GM06990 (cell line): Measurements from ENCODE around the gene MAP1S.

ENCODE experiments used
- DNase-seq: peaks from one replicate; pipeline ENCODE4 v3.0.0-alpha.2; 2011; ENCODE audit not compliant: insufficient read length; ENCODE audit errors: extremely low read depth
- H3K27me3 ChIP-seq: replicated peaks from 2 replicates; pipeline ENCODE4 v1.6.0; 2011; ENCODE audit warnings: low read length; ENCODE audit not compliant: control insufficient read depth, insufficient read depth
- H3K36me3 ChIP-seq: 2 replicates; pipeline ENCODE4 v1.5.1; 2011; ENCODE audit warnings: low read length; ENCODE audit not compliant: control insufficient read depth, insufficient read depth
- H3K4me3 ChIP-seq: replicated peaks from 2 replicates; pipeline ENCODE4 v1.5.1; 2011; ENCODE audit warnings: low read depth, mild to moderate bottlenecking, control low read depth, low read length
- TF ChIP-seq, protein P1 (sequence below): IDR thresholded peaks from 2 replicates; pipeline ENCODE4 v1.5.1; 2011; ENCODE audit warnings: low read length, control low read depth, mild to moderate bottlenecking, inconsistent platforms; ENCODE audit not compliant: insufficient read depth, poor library complexity, severe bottlenecking

The MAP1S gene

GRCh38 chr19:17686592-17687024, 32.7 kb upstream of the MAP1S start:
- DNase-seq: no peak
- no peak overlapping the region for H3K4me3 ChIP-seq
- H3K27me3 ChIP-seq: no peaks in the 10 kb centered on the region; the same call in none of the 2 replicates
- TF ChIP-seq, protein P1, sequence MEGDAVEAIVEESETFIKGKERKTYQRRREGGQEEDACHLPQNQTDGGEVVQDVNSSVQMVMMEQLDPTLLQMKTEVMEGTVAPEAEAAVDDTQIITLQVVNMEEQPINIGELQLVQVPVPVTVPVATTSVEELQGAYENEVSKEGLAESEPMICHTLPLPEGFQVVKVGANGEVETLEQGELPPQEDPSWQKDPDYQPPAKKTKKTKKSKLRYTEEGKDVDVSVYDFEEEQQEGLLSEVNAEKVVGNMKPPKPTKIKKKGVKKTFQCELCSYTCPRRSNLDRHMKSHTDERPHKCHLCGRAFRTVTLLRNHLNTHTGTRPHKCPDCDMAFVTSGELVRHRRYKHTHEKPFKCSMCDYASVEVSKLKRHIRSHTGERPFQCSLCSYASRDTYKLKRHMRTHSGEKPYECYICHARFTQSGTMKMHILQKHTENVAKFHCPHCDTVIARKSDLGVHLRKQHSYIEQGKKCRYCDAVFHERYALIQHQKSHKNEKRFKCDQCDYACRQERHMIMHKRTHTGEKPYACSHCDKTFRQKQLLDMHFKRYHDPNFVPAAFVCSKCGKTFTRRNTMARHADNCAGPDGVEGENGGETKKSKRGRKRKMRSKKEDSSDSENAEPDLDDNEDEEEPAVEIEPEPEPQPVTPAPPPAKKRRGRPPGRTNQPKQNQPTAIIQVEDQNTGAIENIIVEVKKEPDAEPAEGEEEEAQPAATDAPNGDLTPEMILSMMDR: no peak
- no peaks in the 10 kb centered on the region for H3K36me3 ChIP-seq

DNA sequence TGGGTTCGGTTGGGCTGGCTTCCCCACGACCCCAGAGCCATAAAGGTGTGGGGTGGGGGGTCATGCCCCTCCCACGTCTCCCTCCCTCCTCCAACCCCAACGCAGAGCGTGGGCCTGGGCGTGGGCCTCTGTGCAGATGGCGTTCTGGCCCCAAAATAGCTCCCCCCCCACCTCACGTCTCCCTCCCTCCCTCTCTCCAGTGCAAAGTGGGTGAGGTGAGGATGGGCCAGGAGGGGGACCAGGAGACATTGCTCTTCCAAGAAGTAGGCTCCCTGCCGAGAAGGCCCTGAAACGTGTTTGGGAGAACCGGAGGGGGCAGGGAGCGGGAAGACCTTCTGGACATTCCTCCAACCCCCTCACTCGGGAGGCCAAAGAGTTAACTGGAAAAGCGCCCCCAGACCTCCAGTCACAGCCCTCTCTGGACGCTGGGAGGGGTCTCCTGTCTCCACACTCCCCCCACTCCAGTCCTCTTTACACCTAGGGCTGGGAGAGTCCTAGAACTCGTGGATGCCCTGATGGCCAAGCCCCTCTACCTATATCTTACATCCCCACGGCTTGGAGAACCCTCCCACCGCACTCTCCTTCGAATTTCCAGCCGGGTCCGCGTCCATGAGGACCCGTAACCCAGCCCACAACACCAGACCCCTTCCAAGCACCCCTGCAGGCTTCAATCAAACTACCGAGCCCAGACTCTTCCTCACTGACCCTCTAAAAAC, 32.0 kb upstream of the MAP1S start:
- no peak for DNase-seq
- TF ChIP-seq, protein P1: no peak
- H3K4me3 ChIP-seq: no peak overlapping the region
- no peaks in the 10 kb centered on the region for H3K36me3 ChIP-seq
- H3K27me3 ChIP-seq: no peaks in the 10 kb centered on the region; the same call in none of the 2 replicates

- DNase-seq: peak; percentile 40
- no peaks in the 10 kb centered on the region; the same call in none of the 2 replicates for H3K27me3 ChIP-seq
These were observed 31.2 kb upstream of the MAP1S start, which contains the start of gene UNC13A for GRCh38 chr19:17687857-17688784. Gene UNC13A, minus strand, starts transcription at chr19:17688354. Its CDS starts 155 bp downstream, at chr19:17688199.

DNA sequence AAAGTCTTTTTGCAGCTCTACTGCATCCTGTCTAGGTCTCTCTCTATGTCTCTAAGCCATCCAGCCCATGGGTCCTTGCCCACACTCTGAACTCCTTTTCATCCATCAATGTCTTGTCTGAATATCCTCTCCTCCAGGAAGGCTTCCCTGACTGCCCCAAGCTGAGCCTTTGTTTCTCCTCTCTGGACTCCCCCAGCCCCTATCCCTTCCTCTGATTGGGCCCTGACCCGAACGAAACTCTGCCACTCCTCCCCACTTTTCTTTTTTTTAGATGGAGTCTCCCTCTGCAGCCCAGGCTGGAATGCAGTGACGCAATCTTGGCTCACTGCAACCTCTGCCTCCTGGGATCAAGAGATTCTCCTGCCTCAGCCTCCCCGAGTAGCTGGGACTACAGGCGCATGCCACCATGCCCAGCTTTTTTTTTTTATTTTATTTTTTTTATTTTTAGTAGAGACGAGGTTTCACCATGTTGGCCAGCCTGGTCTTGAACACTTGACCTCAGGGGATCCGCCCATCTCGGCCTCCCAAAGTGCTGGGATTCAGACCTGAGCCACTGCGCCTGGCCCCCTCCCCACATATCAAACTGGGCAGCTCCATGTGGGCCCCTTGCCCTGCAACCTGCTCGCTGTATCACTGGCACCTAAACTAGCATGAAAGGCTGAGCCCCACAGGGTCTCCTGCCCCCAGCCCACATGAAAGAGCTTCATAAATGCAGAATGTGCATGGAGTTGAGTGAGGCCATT, 30.3 kb upstream of the MAP1S start:
- DNase-seq: no peak
- TF ChIP-seq, protein P1: no peak
- H3K4me3 ChIP-seq: no peak overlapping the region
- H3K27me3 ChIP-seq: no peaks in the 10 kb centered on the region; the same call in none of the 2 replicates
- H3K36me3 ChIP-seq: no peaks in the 10 kb centered on the region

More at GRCh38 chr19:17687857-17688784, 31.2 kb upstream of the MAP1S start, which contains the start of gene UNC13A:
- Histone ChIP-seq H3K36me3 (no peaks in the 10 kb centered on the region), H3K4me3 (no peak within 1 kb of the TSS)
- TF ChIP-seq, protein P1: no peak

GRCh38 chr19:17692566-17692965, 26.7 kb upstream of the MAP1S start:
- TF ChIP-seq, protein P1: no peak
- H3K27me3 ChIP-seq: no peaks in the 10 kb centered on the region; the same call in none of the 2 replicates
- H3K4me3 ChIP-seq: no peak overlapping the region
- no peak for DNase-seq
- no peaks in the 10 kb centered on the region for H3K36me3 ChIP-seq
